A673 (cell line): Measurements from ENCODE around the gene TRIM46.

ENCODE experiments used
- CTCF ChIP-seq: fragments of 300-800, 200-600 bp; sonication (generic); conservative IDR thresholded peaks from 2 replicates; pipeline ENCODE4 v1.5.1; 2017; ENCODE audit warnings: low read depth, mild to moderate bottlenecking, antibody characterized with exemption, low read length, moderate library complexity, mixed read lengths
- EZH2 ChIP-seq: fragments of 200-600 bp; sonication (generic); IDR thresholded peaks from 2 replicates; pipeline ENCODE4 v1.6.1; 2017; ENCODE audit warnings: borderline replicate concordance, low read depth, mild to moderate bottlenecking, mixed read lengths, antibody characterized with exemption, low read length; ENCODE audit not compliant: poor library complexity, severe bottlenecking

DNA sequence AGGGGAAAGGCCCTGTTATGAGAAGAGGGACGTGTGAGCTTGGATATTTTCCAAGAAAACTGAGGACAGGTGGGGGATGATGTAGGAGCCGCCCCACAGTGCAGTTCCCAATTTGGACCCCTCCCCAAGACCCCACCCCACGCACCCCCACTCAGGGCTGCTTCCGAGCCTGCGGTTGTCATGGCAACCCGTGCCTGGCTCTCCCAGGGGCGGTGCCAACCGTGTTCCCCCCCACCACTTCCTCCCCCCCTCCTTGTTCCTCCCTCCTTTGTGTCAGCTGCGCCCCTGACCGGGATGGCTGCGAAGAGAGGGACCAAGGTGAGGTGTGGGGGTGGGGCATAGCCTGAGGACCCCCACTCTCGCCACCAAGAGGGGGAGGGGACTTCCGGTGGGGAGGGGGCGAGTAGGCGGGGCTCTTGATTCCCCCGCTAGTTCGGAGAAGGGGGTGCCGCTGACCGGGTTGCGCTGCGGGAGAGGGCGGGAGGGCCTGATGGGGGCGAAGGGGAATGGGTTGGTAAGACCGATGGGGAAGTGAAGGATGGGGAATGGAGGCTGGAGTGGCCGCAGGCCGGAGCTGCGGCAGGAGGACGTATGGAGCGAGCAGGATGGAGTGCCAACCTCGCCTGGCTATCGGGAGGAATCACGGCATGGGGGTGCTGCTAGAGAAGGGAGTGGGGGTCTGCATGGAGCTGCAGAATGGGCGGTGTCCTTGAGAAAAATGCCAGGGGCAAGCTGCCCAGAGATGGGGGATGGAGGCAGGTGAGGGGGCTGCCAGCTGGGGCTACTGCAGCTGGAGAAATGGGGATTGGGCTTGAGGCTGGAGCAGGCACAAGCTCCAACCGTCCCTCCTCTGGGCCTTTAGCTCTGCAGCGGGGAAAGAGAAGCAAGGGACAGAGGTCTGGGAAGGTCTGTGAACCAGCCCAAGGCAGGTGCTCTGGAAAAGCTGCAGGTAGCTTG, 953 bp downstream of the TRIM46 start:
- TF ChIP-seq CTCF = no peak
- TF ChIP-seq EZH2 = no peak
